ENCODE data around the gene SH3PXD2A.
A peak's percentile ranks its signal among the peaks of the same experiment; 100 is the strongest.

The SH3PXD2A gene

DNA sequence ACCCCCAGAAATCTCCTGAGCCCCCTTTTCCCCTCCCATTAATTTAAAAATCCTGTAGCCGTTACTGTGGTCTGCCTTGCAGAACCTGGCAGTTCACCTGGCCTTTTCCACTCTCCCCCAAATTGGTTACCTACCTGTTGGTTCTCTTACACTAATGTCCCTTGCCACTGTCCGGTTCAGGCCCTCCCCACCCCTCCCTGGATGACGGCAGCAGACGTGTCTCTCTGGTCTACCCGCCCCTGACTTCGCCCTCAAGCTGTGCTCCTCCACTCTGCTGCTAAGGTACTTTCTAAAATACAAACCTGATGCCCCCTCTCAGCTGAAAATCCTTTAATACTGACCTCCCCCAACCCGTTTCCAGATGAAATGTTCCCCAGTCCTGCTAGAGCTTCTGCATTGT lies 15.6 kb upstream of the SH3PXD2A start:
- TF ChIP-seq CTCF (IDR thresholded peaks at IDR 0.05; ENCODE audit: low read depth, low read length, missing control alignments): no peak
- no peak overlapping the region for H3K4me3 ChIP-seq (ENCODE audit: low read depth, low read length)
- in situ Hi-C loops (cut with HindIII; ENCODE audit: low sequenced_read_pairs): loop anchor here (25.0 kb wide), 1 partner anchor 259 kb away; no protein-coding TSS in a partner anchor
- DNase-seq (ENCODE audit: low read depth): no peak

DNA sequence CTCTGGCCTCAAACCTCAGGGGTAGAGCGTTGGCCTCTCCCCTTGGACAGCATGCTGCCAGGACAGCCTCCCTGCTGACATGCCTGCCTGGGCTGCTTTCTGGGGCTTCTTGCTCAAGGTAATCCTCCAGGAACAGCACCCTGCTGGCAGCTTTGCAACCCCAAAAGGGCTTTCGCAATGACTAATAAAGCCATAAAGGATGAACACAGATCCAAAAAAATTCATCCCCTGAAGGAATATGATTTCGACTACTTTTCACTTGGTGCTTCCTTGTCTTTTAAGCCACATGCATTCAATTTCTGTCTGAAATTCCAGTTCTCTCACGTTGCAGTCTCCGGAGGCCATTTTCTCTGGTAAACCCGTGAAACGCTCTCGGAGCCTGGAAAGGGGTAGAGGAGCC lies 15.1 kb upstream of the SH3PXD2A start:
- H3K4me3 ChIP-seq (ENCODE audit: low read depth, low read length): no peak overlapping the region
- no peak for DNase-seq (ENCODE audit: low read depth)
- in situ Hi-C loops (cut with HindIII; ENCODE audit: low sequenced_read_pairs): loop anchor here (25.0 kb wide), 1 partner anchor 258 kb away; no protein-coding TSS in a partner anchor
- no peak for TF ChIP-seq CTCF (IDR thresholded peaks at IDR 0.05; ENCODE audit: low read depth, low read length, missing control alignments)

- H3K4me3 ChIP-seq (ENCODE audit: low read depth, low read length): no peak overlapping the region
- TF ChIP-seq CTCF (IDR thresholded peaks at IDR 0.05; ENCODE audit: low read depth, low read length, missing control alignments): no peak
- no peak for DNase-seq (ENCODE audit: low read depth)
- in situ Hi-C loops (cut with HindIII; ENCODE audit: low sequenced_read_pairs): loop anchor here (25.0 kb wide), 1 partner anchor 257 kb away; no protein-coding TSS in a partner anchor
Measured at GRCh38 chr10:103869336-103869735, 14.0 kb upstream of the SH3PXD2A start.

GRCh38 chr10:103868200-103868599 lies 12.8 kb upstream of the SH3PXD2A start:
- no peak for DNase-seq (ENCODE audit: low read depth)
- TF ChIP-seq CTCF (IDR thresholded peaks at IDR 0.05; ENCODE audit: low read depth, low read length, missing control alignments): no peak
- no peak overlapping the region for H3K4me3 ChIP-seq (ENCODE audit: low read depth, low read length)
- in situ Hi-C loops (cut with HindIII; ENCODE audit: low sequenced_read_pairs): loop anchor here (25.0 kb wide), 1 partner anchor 256 kb away; no protein-coding TSS in a partner anchor

DNA sequence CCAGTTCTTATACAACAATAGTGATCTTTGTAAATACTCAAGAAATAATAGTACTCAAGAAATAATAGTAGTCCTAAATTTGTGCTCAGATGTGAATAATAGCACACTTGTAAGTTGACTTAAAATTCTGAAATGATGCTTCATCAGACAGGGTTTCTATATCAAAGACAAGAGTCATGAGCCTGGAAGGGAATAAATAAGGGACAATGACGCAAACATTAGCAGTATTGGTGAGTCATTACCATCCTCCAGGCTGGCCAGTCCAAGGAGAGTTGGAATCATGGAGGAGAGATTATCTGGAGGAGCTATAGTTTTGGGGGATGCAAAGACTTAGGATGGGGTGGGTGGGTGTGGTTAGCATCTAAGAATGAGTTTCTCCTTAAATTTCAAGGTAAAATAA lies 6.1 kb upstream of the SH3PXD2A start:
- TF ChIP-seq CTCF (IDR thresholded peaks at IDR 0.05; ENCODE audit: low read depth, low read length, missing control alignments): no peak
- no peak for DNase-seq (ENCODE audit: low read depth)
- in situ Hi-C loops (cut with HindIII; ENCODE audit: low sequenced_read_pairs): loop anchor here (25.0 kb wide), 1 partner anchor 249 kb away; no protein-coding TSS in a partner anchor
- no peak overlapping the region for H3K4me3 ChIP-seq (ENCODE audit: low read depth, low read length)

DNA sequence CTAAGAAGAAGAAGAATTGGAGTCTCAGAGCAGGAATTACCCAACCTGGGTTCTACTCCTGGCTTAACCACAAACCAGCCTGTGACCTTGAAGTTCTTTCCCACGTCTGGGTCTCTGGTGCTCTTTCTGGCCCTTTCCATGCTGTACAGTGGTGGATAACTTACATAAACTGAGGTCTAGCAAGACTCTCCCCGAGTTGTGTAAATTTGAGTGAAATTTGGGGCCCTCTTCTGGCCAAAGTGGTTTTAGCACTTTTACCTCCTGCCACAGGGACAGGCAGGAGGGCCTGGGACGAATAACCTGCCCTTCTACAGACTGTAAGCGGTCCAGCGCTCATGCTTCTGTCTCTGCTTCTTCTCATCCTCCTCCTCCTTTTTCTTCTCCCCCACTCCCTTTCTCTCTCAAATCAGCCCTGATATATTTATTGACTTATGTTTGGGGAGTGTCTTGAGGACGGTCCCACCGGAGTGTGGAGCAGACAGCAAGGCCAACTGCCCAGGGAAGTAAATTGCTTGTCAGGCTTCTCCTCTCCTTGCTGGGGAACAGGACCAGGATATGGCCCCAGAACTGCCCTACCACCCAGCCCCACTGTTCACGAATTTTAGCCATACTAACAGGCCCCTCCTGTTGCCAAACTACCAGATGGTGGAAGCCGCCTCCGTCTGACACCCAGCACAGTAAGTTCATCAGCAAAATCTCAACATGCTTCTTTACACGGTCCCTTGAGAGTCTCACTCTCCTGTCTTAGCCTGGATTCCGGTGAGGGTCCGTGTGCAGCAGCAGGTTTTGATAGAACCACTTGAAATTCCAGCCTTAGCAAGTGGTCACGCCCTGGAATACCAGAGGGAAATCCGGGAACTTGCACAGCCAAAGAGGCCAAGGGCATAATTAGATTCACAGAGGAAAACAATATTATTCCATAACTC lies 4.0 kb upstream of the SH3PXD2A start:
- TF ChIP-seq CTCF (IDR thresholded peaks at IDR 0.05; ENCODE audit: low read depth, low read length, missing control alignments): peak; percentile 68
- H3K4me3 ChIP-seq (ENCODE audit: low read depth, low read length): no peak overlapping the region
- in situ Hi-C loops (cut with HindIII; ENCODE audit: low sequenced_read_pairs): loop anchor here (10.0 to 25.0 kb wide), 2 partner anchors 145 to 247 kb away; no protein-coding TSS in a partner anchor
- DNase-seq (ENCODE audit: low read depth): peak; percentile 56

All from astrocyte of the cerebellum (primary cell).